Upper lobe of left lung (tissue), 6 donors: ENCODE data around the gene ATP1B3. TPM values are rescaled to one million over a fixed set of nuclear protein-coding genes. Genes with fewer than 3 reads are reported as not detected.

Experiments used
- ATAC-seq, 2 donors: fragments of 200-7000 bp; cut with Tn5 transposase; one replicate each; pipeline ENCODE4 v1.9.1; 2022; ENCODE audit warnings: mild to moderate bottlenecking in 2 of 2, moderate library complexity in 2 of 2; ENCODE audit not compliant: low FRiP score in 2 of 2
- DNase-seq, 2 donors: peaks; one replicate each; pipeline ENCODE4 v3.0.0-alpha.2; 2019 to 2020
- H3K27ac ChIP-seq, 4 donors: fragments of 200-600 bp; sonication (generic); one replicate each; pipeline ENCODE4 v1.5.1; 2016 to 2019
- H3K27me3 ChIP-seq, 4 donors: fragments of 200-600 bp; sonication (generic); one replicate each; pipeline ENCODE4 v1.5.1; 2017 to 2019
- H3K36me3 ChIP-seq, 4 donors: fragments of 200-600 bp; sonication (generic); one replicate each; pipeline ENCODE4 v1.5.1; 2016 to 2019
- H3K4me1 ChIP-seq, 4 donors: fragments of 200-600 bp; sonication (generic); one replicate each; pipeline ENCODE4 v1.5.1; 2018 to 2019
- H3K4me3 ChIP-seq, 4 donors: fragments of 200-600 bp; sonication (generic); one replicate each; pipeline ENCODE4 v1.5.1; 2017 to 2019; ENCODE audit warnings: mild to moderate bottlenecking in 2 of 4, moderate library complexity in 1 of 4
- H3K9me3 ChIP-seq, 4 donors: fragments of 200-600 bp; sonication (generic); one replicate each; pipeline ENCODE4 v1.5.1; 2018 to 2019
- CTCF ChIP-seq, 6 experiments: fragments of 450-650 bp in 4 of 6; fragments of 200-600 bp in 2 of 6; sonication (generic) in 2 of 6; IDR thresholded peaks; one replicate each; pipeline ENCODE4 v1.5.1; 2016 to 2019; ENCODE audit warnings: antibody characterized with exemption in 6 of 6
- EP300 ChIP-seq, 4 donors: sonication (generic); formaldehyde crosslinking; IDR thresholded peaks; one replicate each; pipeline ENCODE4 v1.5.1; 2017; ENCODE audit warnings: antibody characterized with exemption in 4 of 4, control low read depth in 2 of 4
- POLR2A ChIP-seq, 4 donors: fragments of 450-650 bp; IDR thresholded peaks; one replicate each; pipeline ENCODE4 v1.5.1; 2016 to 2017; ENCODE audit warnings: antibody characterized with exemption in 4 of 4, mild to moderate bottlenecking in 2 of 4
- POLR2AphosphoS5 ChIP-seq, 2 donors: sonication (generic); formaldehyde crosslinking; IDR thresholded peaks; one replicate each; pipeline ENCODE4 v1.5.1; 2017; ENCODE audit warnings: antibody characterized with exemption in 2 of 2
- WGBS, 2 donors: methylation state at CpG; one replicate each; pipeline ENCODE4 v1.1.5; 2017 to 2018; 5-methylcytosine and 5-hydroxymethylcytosine counted together
- total RNA-seq, 6 donors: library from RNA; depleted of rRNA in 4 of 6; stranded (reverse); fragments of >200 nt in 4 of 6; gene quantifications; one replicate each; pipeline versions ENCODE4 v1.1.0 to v1.2.1, GENCODE V29; 2016 to 2021
- donor health status: DM: no; HTN: no; CAD: no; lungs with moderate emphysema.
- donor health status: DM: no; HTN: yes; CAD: no; lungs with severe emphysema.

ATP1B3 gene
- total RNA-seq, 6 donors from 2014 or later, result 68.8 to 309 (median 92.2) TPM

- 83 to 88% methylated on average over 4 of the region's 4 CpGs for WGBS, 2 donors
Observed at GRCh38 chr3:141950572-141951493, 74.4 kb downstream of the ATP1B3 start.

GRCh38 chr3:141952611-141953010 is 76.2 kb downstream of the ATP1B3 start:
- no peaks in the 10 kb centered on the region for H3K9me3 ChIP-seq
- TF ChIP-seq POLR2A (IDR thresholded peaks at IDR 0.05) (no peak), POLR2AphosphoS5 (IDR thresholded peaks at IDR 0.05) (no peak), CTCF (IDR thresholded peaks at IDR 0.05) (no peak), EP300 (IDR thresholded peaks at IDR 0.05) (no peak)
- DNase-seq (no peak), ATAC-seq (no peak)
- H3K27ac ChIP-seq, result no peak overlapping the region
- H3K4me1 ChIP-seq, result no peaks in the 10 kb centered on the region
- 57 to 73% methylated on average over 2 of the region's 2 CpGs for WGBS, 2 donors
- no peaks in the 10 kb centered on the region for H3K27me3 ChIP-seq
- H3K4me3 ChIP-seq, result no peak overlapping the region
- H3K36me3 ChIP-seq, result peaks cover 0 to 15% (median 2%) of the 10 kb centered on the region in 4 donors

More at GRCh38 chr3:141950572-141951493, 74.4 kb downstream of the ATP1B3 start:
- ATAC-seq (no peak), DNase-seq (no peak)
- Histone ChIP-seq H3K27me3 (no peaks in the 10 kb centered on the region), H3K4me3 (no peak overlapping the region), H3K4me1 (no peaks in the 10 kb centered on the region), H3K36me3 (peaks cover 0 to 11% (median 0%) of the 10 kb centered on the region in 4 donors), H3K27ac (no peak overlapping the region), H3K9me3 (no peaks in the 10 kb centered on the region)
- TF ChIP-seq POLR2A (IDR thresholded peaks at IDR 0.05) (no peak), CTCF (IDR thresholded peaks at IDR 0.05) (no peak), EP300 (IDR thresholded peaks at IDR 0.05) (no peak), POLR2AphosphoS5 (IDR thresholded peaks at IDR 0.05) (no peak)

- Histone ChIP-seq H3K27ac (no peak overlapping the region), H3K4me3 (no peak overlapping the region), H3K9me3 (no peaks in the 10 kb centered on the region), H3K36me3 (peaks cover 0 to 32% (median 3%) of the 10 kb centered on the region in 4 donors), H3K4me1 (no peaks in the 10 kb centered on the region), H3K27me3 (no peaks in the 10 kb centered on the region)
- ATAC-seq, result peak in 1 of 2 donors; percentile 29
- TF ChIP-seq CTCF (IDR thresholded peaks at IDR 0.05), result no peak
- TF ChIP-seq POLR2A (IDR thresholded peaks at IDR 0.05), result no peak
- TF ChIP-seq EP300 (IDR thresholded peaks at IDR 0.05), result no peak
- TF ChIP-seq POLR2AphosphoS5 (IDR thresholded peaks at IDR 0.05), result no peak
- DNase-seq, result no peak
- WGBS, 2 donors, result 69 to 76% methylated on average over 6 of the region's 6 CpGs
Observed at GRCh38 chr3:141955175-141955574, 78.7 kb downstream of the ATP1B3 start.

- peak in 1 of 2 donors; percentile 45 for ATAC-seq
- H3K27me3 ChIP-seq, result no peaks in the 10 kb centered on the region
Observed at GRCh38 chr3:141959589-141960554, 83.4 kb downstream of the ATP1B3 start.

More at GRCh38 chr3:141959589-141960554, 83.4 kb downstream of the ATP1B3 start:
- 72 to 79% methylated on average over 8 of the region's 8 CpGs for WGBS, 2 donors
- Histone ChIP-seq H3K9me3 (no peaks in the 10 kb centered on the region), H3K36me3 (peaks cover 0 to 29% (median 5%) of the 10 kb centered on the region in 4 donors), H3K4me1 (no peaks in the 10 kb centered on the region), H3K4me3 (no peak overlapping the region), H3K27ac (peak overlapping the region in 2 of 4 donors; percentile 8 to 21)
- no peak for DNase-seq
- TF ChIP-seq POLR2A (IDR thresholded peaks at IDR 0.05), result no peak
- no peak for TF ChIP-seq POLR2AphosphoS5 (IDR thresholded peaks at IDR 0.05)
- no peak for TF ChIP-seq CTCF (IDR thresholded peaks at IDR 0.05)
- TF ChIP-seq EP300 (IDR thresholded peaks at IDR 0.05), result no peak
